Nephron (organoid): ENCODE data around the gene ALPK3.
A peak's percentile ranks its signal among the peaks of the same experiment; 100 is the strongest.

Experiments
- H3K27ac Mint-ChIP-seq, 3 experiments: 2 replicates each; pipeline ENCODE4 v1.8.0; 2020; ENCODE audit warnings: mixed read lengths in 3 of 3, mild to moderate bottlenecking in 2 of 3, moderate library complexity in 1 of 3
- H3K27me3 Mint-ChIP-seq: 2 replicates; pipeline ENCODE4 v1.8.0; 2021; ENCODE audit warnings: low read depth, mild to moderate bottlenecking, moderate library complexity, mixed read lengths
- H3K36me3 Mint-ChIP-seq: 2 replicates; pipeline ENCODE4 v1.8.0; 2020; ENCODE audit warnings: low read depth, mixed read lengths
- H3K4me1 Mint-ChIP-seq: 2 replicates; pipeline ENCODE4 v1.8.0; 2020; ENCODE audit warnings: mixed read lengths
- H3K4me3 Mint-ChIP-seq, 3 experiments: 2 replicates each; pipeline ENCODE4 v1.8.0; 2020; ENCODE audit warnings: mild to moderate bottlenecking in 3 of 3, mixed read lengths in 3 of 3, moderate library complexity in 2 of 3
- H3K9me3 Mint-ChIP-seq: 2 replicates; pipeline ENCODE4 v1.8.0; 2020; ENCODE audit warnings: mixed read lengths
- CTCF ChIP-seq, 3 experiments: fragments of 200-600 bp; sonication (generic); IDR thresholded peaks; one replicate each; pipeline ENCODE4 v1.5.0; 2021; ENCODE audit warnings: antibody characterized with exemption in 3 of 3; ENCODE audit not compliant: unreplicated experiment in 3 of 3

ALPK3 gene

GRCh38 chr15:84818261-84819131, 1.3 kb downstream of the ALPK3 start:
- H3K27ac Mint-ChIP-seq = peak overlapping the region; percentile 79 to 97 (median 91)
- H3K9me3 Mint-ChIP-seq = no peaks in the 10 kb centered on the region

GRCh38 chr15:84819291-84819768, 2.2 kb downstream of the ALPK3 start:
- TF ChIP-seq CTCF (IDR thresholded peaks at IDR 0.05; ENCODE audit: unreplicated experiment in 3 of 3) = peak in 2 of 3 experiments; percentile 12 to 29
- Mint-ChIP-seq H3K27me3 (no peaks in the 10 kb centered on the region), H3K27ac (peak overlapping the region; percentile 79 to 97 (median 91))

More at GRCh38 chr15:84818261-84819131, 1.3 kb downstream of the ALPK3 start:
- Mint-ChIP-seq H3K4me1 (peaks cover 67% of the 10 kb centered on the region), H3K36me3 (no peaks in the 10 kb centered on the region), H3K4me3 (peak overlapping the region; percentile 62 to 94 (median 87)), H3K27me3 (no peaks in the 10 kb centered on the region)
- TF ChIP-seq CTCF (IDR thresholded peaks at IDR 0.05; ENCODE audit: unreplicated experiment in 3 of 3) = no peak

GRCh38 chr15:84819791-84820190, 2.6 kb downstream of the ALPK3 start:
- H3K9me3 Mint-ChIP-seq = no peaks in the 10 kb centered on the region
- peak overlapping the region in 2 of 3 experiments; percentile 87 to 94 for H3K4me3 Mint-ChIP-seq
- peak overlapping the region in 2 of 3 experiments; percentile 91 to 97 for H3K27ac Mint-ChIP-seq
- H3K27me3 Mint-ChIP-seq = no peaks in the 10 kb centered on the region
- TF ChIP-seq CTCF (IDR thresholded peaks at IDR 0.05; ENCODE audit: unreplicated experiment in 3 of 3) = no peak
- H3K36me3 Mint-ChIP-seq = no peaks in the 10 kb centered on the region
- peaks cover 78% of the 10 kb centered on the region for H3K4me1 Mint-ChIP-seq

More at GRCh38 chr15:84819291-84819768, 2.2 kb downstream of the ALPK3 start:
- Mint-ChIP-seq H3K36me3 (no peaks in the 10 kb centered on the region), H3K9me3 (no peaks in the 10 kb centered on the region), H3K4me1 (peaks cover 74% of the 10 kb centered on the region), H3K4me3 (peak overlapping the region; percentile 47 to 94 (median 87))

GRCh38 chr15:84821501-84822021, 4.4 kb downstream of the ALPK3 start:
- Mint-ChIP-seq H3K4me1 (peaks cover 73% of the 10 kb centered on the region), H3K9me3 (no peaks in the 10 kb centered on the region), H3K27ac (peak overlapping the region; percentile 68 to 97 (median 95)), H3K36me3 (no peaks in the 10 kb centered on the region), H3K4me3 (peak overlapping the region; percentile 11 to 69 (median 19)), H3K27me3 (no peaks in the 10 kb centered on the region)
- TF ChIP-seq CTCF (IDR thresholded peaks at IDR 0.05; ENCODE audit: unreplicated experiment in 3 of 3) = peak in 2 of 3 experiments; percentile 17 to 25

GRCh38 chr15:84822653-84823281, 5.6 kb downstream of the ALPK3 start:
- Mint-ChIP-seq H3K27ac (peak overlapping the region; percentile 68 to 97 (median 95)), H3K36me3 (no peaks in the 10 kb centered on the region), H3K9me3 (no peaks in the 10 kb centered on the region), H3K4me1 (peaks cover 74% of the 10 kb centered on the region), H3K27me3 (no peaks in the 10 kb centered on the region), H3K4me3 (peak overlapping the region in 2 of 3 experiments; percentile 63 to 69)
- no peak for TF ChIP-seq CTCF (IDR thresholded peaks at IDR 0.05; ENCODE audit: unreplicated experiment in 3 of 3)
